HEK293 (cell line): ENCODE data around the gene KCNMA1.

Experiments
- ZNF302 ChIP-seq: fragments of 450-650 bp; formaldehyde crosslinking; IDR thresholded peaks from 2 replicates; pipeline ENCODE4 v1.5.1; 2016; ENCODE audit warnings: missing biosample characterization, missing genetic modification characterization, low read depth
- ZNF548 ChIP-seq: fragments of 450-650 bp; formaldehyde crosslinking; IDR thresholded peaks from 2 replicates; pipeline ENCODE4 v1.5.1; 2016; ENCODE audit warnings: missing biosample characterization, missing genetic modification characterization
- ZXDB ChIP-seq: fragments of 450-650 bp; formaldehyde crosslinking; IDR thresholded peaks from 2 replicates; pipeline ENCODE4 v1.5.1; 2016; ENCODE audit warnings: missing biosample characterization, missing genetic modification characterization
- TF ChIP-seq, protein P1 (sequence below): fragments of 450-650 bp; formaldehyde crosslinking; IDR thresholded peaks from 2 replicates; pipeline ENCODE4 v1.5.1; 2017; ENCODE audit warnings: missing biosample characterization, missing genetic modification characterization
- TF ChIP-seq, protein P2 (sequence below): fragments of 450-650 bp; formaldehyde crosslinking; IDR thresholded peaks from 2 replicates; pipeline ENCODE4 v1.5.1; 2016; ENCODE audit warnings: missing biosample characterization, missing genetic modification characterization

DNA sequence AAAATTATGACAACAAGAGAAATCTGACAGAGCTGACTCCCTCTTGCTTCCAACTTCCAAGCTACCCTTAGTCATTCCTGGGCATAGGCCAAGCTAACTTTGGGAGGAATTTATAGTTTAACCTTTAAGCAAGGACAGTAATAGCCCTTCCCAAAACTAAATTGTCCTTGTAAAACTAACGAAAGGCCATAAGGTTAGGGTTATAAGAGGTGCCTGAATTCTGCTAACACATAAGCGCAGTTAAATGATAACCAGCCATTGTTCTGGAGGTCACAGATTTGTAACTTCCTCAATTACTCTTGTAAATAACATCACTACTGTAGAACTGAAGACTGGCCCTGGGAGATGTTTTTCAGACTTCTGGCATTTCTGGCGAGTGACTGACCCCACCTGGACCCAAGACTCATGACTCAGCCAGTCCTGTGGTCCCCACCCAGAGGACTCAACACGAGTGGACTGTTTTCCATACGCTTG, 481.2 kb downstream of the KCNMA1 start:
- TF ChIP-seq ZNF302 (tag by site-specific recombination) (no peak), ZXDB (no peak), ZNF548 (tag by site-specific recombination) (no peak)
- TF ChIP-seq, protein P1, sequence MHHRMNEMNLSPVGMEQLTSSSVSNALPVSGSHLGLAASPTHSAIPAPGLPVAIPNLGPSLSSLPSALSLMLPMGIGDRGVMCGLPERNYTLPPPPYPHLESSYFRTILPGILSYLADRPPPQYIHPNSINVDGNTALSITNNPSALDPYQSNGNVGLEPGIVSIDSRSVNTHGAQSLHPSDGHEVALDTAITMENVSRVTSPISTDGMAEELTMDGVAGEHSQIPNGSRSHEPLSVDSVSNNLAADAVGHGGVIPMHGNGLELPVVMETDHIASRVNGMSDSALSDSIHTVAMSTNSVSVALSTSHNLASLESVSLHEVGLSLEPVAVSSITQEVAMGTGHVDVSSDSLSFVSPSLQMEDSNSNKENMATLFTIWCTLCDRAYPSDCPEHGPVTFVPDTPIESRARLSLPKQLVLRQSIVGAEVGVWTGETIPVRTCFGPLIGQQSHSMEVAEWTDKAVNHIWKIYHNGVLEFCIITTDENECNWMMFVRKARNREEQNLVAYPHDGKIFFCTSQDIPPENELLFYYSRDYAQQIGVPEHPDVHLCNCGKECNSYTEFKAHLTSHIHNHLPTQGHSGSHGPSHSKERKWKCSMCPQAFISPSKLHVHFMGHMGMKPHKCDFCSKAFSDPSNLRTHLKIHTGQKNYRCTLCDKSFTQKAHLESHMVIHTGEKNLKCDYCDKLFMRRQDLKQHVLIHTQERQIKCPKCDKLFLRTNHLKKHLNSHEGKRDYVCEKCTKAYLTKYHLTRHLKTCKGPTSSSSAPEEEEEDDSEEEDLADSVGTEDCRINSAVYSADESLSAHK (tag by site-specific recombination) = no peak
- TF ChIP-seq, protein P2, sequence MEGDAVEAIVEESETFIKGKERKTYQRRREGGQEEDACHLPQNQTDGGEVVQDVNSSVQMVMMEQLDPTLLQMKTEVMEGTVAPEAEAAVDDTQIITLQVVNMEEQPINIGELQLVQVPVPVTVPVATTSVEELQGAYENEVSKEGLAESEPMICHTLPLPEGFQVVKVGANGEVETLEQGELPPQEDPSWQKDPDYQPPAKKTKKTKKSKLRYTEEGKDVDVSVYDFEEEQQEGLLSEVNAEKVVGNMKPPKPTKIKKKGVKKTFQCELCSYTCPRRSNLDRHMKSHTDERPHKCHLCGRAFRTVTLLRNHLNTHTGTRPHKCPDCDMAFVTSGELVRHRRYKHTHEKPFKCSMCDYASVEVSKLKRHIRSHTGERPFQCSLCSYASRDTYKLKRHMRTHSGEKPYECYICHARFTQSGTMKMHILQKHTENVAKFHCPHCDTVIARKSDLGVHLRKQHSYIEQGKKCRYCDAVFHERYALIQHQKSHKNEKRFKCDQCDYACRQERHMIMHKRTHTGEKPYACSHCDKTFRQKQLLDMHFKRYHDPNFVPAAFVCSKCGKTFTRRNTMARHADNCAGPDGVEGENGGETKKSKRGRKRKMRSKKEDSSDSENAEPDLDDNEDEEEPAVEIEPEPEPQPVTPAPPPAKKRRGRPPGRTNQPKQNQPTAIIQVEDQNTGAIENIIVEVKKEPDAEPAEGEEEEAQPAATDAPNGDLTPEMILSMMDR (tag by site-specific recombination) = no peak
